KOPT-K1 (cell line): ENCODE measurements around the gene SPECC1L.
"Not testable (repeated sequence)": the region's sequence is repeated elsewhere in the genome, so short reads cannot be mapped to it uniquely, and the experiment has no call there.

ENCODE experiments used
- H3K27ac ChIP-seq: fragments of 200-600 bp; sonication (generic); 2 replicates; pipeline ENCODE4 v1.5.1; 2016; ENCODE audit warnings: antibody characterized with exemption, mild to moderate bottlenecking, low read depth, low read length; ENCODE audit not compliant: poor library complexity, severe bottlenecking
- H3K36me3 ChIP-seq: fragments of 200-600 bp; sonication (generic); 2 replicates; pipeline ENCODE4 v1.5.1; 2017; ENCODE audit warnings: antibody characterized with exemption, mild to moderate bottlenecking, low read length, moderate library complexity; ENCODE audit not compliant: insufficient read depth
- H3K9me3 ChIP-seq: fragments of 200-600 bp; sonication (generic); 2 replicates; pipeline ENCODE4 v1.5.1; 2017; ENCODE audit warnings: antibody characterized with exemption, low read length, mild to moderate bottlenecking; ENCODE audit not compliant: insufficient read depth, poor library complexity, severe bottlenecking

Gene SPECC1L, protein sequence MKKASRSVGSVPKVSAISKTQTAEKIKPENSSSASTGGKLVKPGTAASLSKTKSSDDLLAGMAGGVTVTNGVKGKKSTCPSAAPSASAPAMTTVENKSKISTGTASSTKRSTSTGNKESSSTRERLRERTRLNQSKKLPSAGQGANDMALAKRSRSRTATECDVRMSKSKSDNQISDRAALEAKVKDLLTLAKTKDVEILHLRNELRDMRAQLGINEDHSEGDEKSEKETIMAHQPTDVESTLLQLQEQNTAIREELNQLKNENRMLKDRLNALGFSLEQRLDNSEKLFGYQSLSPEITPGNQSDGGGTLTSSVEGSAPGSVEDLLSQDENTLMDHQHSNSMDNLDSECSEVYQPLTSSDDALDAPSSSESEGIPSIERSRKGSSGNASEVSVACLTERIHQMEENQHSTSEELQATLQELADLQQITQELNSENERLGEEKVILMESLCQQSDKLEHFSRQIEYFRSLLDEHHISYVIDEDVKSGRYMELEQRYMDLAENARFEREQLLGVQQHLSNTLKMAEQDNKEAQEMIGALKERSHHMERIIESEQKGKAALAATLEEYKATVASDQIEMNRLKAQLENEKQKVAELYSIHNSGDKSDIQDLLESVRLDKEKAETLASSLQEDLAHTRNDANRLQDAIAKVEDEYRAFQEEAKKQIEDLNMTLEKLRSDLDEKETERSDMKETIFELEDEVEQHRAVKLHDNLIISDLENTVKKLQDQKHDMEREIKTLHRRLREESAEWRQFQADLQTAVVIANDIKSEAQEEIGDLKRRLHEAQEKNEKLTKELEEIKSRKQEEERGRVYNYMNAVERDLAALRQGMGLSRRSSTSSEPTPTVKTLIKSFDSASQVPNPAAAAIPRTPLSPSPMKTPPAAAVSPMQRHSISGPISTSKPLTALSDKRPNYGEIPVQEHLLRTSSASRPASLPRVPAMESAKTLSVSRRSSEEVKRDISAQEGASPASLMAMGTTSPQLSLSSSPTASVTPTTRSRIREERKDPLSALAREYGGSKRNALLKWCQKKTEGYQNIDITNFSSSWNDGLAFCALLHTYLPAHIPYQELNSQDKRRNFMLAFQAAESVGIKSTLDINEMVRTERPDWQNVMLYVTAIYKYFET

DNA sequence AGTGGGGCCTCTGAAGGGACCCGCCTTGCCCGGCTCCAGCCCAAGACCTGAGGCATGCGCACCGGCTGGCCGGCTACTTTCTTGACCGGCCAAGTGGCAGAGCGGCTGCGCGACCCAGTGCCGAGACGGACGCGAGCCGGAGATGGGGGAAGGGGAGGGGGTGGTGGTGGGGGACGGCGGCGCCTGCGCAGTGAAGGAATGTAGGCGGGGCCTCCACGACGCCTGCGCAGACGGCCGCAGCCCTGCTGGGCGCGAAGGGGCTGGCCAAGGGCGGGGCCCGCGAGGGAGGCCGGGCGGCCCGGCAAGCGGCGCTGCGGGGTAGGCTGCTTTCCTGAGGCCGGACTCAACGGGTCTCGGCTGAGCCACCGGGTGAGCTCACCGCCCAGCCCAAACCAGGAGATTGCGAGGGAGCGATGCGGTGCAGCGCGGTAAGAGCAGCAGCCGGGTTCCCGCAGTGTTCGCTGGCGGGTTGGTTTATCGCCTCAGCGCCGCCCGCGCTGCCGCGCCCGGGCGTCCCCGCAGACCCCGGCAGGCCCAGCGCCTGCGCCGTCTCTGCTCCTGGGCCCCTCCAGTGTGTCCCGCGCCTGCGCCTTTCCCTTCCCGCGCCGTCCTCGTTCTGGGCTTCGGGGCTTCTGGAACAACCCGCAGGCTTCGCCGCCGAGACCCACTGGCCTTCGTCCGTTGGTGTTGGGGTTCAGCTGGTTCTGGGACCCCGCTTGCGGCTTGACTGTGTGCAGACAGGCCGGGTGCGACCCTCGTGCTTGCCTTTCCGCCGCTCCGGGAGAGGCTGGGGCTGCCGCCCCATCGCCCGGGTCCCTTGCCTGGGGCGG lies at the start of gene SPECC1L:
Gene SPECC1L (plus strand): TSS at position 276 of the 830 bp plus-strand sequence. CDS start 31,401 bp downstream, outside the sequence.
- Histone ChIP-seq H3K27ac (peak within 1 kb of the TSS; percentile 92), H3K9me3 (no peaks in the 10 kb centered on the region), H3K36me3 (peaks cover 6% of the 10 kb centered on the region; the same call in 1 of the 2 replicates)

- H3K27ac ChIP-seq = no peak overlapping the region
- H3K9me3 ChIP-seq = peaks cover 5% of the 10 kb centered on the region
- no peaks in the 10 kb centered on the region for H3K36me3 ChIP-seq
Measured at GRCh38 chr22:24224468-24224867, 46.2 kb upstream of the SPECC1L start.

GRCh38 chr22:24225044-24225601 lies 45.5 kb upstream of the SPECC1L start:
- Histone ChIP-seq H3K9me3 (peaks cover 5% of the 10 kb centered on the region), H3K27ac (no peak overlapping the region), H3K36me3 (no peaks in the 10 kb centered on the region)

GRCh38 chr22:24225951-24226350 lies 44.7 kb upstream of the SPECC1L start:
- no peak overlapping the region for H3K27ac ChIP-seq
- H3K9me3 ChIP-seq = peaks cover 5% of the 10 kb centered on the region
- no peaks in the 10 kb centered on the region for H3K36me3 ChIP-seq

- no peak overlapping the region for H3K27ac ChIP-seq
- H3K9me3 ChIP-seq = no peaks in the 10 kb centered on the region
- no peaks in the 10 kb centered on the region for H3K36me3 ChIP-seq
Measured at GRCh38 chr22:24230911-24231656, 39.5 kb upstream of the SPECC1L start.

DNA sequence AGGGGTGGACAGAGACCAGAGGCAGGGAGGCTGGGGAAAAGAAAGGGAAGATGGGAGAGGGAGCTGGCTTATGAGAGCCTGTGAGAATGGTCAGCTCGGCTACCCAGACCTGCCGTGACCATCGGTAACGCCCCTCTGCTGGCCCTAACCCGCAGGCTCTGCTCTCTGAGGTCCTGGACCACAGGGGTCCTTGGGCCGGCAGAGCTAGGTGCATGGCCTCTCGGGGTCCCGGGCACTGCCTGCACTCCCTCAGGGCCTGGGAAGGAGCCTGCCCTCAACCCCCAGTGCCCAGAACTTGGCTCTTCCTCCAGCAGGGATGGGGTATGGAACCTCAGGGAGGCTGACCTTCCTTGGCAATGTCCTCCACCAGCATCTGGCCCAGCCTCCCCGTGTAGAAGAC lies 38.9 kb upstream of the SPECC1L start:
- H3K36me3 ChIP-seq = no peaks in the 10 kb centered on the region
- no peak overlapping the region for H3K27ac ChIP-seq
- H3K9me3 ChIP-seq = no peaks in the 10 kb centered on the region

GRCh38 chr22:24232124-24232523 lies 38.5 kb upstream of the SPECC1L start:
- H3K27ac ChIP-seq = no peak overlapping the region
- no peaks in the 10 kb centered on the region for H3K36me3 ChIP-seq
- no peaks in the 10 kb centered on the region for H3K9me3 ChIP-seq

GRCh38 chr22:24232725-24233124 lies 37.9 kb upstream of the SPECC1L start:
- H3K27ac ChIP-seq = no peak overlapping the region
- H3K36me3 ChIP-seq = no peaks in the 10 kb centered on the region
- H3K9me3 ChIP-seq = no peaks in the 10 kb centered on the region

DNA sequence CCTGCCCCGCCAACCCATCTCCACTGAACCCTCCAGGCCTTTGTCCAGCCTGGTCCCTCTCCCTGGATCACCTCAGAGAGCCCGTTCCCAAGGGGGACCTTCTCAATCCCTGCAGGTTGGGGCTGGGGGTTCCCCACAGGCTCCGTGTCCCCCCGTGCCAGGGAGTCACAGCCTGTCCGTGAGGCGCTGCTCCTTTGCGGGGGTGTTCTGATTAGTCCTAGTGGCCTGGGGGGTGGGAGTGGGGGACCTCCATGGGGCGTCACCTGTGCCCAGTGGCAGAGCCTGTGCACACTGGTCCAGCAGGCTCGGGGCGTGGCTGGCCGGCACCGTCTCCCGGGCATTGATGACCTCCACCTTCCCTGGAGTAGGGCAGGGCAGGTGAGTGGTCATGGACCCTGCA lies 37.4 kb upstream of the SPECC1L start:
- Histone ChIP-seq H3K9me3 (no peaks in the 10 kb centered on the region), H3K36me3 (no peaks in the 10 kb centered on the region), H3K27ac (no peak overlapping the region)

- Histone ChIP-seq H3K9me3 (no peaks in the 10 kb centered on the region), H3K36me3 (no peaks in the 10 kb centered on the region), H3K27ac (no peak overlapping the region)
Measured at GRCh38 chr22:24233816-24234215, 36.8 kb upstream of the SPECC1L start.

DNA sequence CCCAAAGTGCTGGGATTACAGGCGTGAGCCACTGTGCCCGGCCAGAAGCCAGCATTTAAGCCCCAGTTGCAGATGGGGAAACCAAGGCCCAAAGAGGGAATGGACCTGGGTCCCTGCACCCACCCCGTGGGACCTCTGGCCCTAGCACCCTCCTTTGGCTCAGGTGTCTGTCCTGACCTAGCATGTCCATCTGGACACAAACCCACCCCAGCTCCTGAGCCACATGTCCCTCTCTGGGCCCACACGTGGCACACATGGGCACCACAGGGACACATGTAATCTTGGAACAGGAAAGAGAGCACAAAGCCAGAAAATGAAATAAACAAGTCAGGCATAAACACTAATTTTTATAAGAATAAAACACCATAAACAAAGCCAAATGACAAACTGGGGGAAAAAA lies 35.3 kb upstream of the SPECC1L start:
- H3K9me3 ChIP-seq = no peaks in the 10 kb centered on the region
- H3K36me3 ChIP-seq = no peaks in the 10 kb centered on the region
- no peak overlapping the region for H3K27ac ChIP-seq

DNA sequence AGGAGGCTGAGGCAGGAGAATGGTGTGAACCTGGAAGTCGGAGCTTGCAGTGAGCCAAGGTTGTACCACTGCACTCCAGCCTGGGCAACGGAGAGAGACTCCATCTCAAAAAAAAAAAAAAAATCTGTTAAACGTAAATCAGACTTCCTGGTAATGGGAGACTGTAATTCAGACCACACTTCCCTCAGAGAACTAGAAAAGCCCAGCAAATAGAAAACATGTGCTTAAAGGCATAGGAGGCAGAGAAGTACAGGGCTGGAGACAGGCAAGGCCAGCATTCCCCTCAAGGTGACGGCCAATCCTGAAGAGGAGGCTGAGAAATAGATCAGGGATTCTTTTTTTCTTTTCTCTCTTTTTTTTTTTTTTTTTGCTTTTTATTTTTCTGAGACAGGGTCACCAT lies 34.0 kb upstream of the SPECC1L start:
- Histone ChIP-seq H3K27ac (no peak overlapping the region), H3K9me3 (no peaks in the 10 kb centered on the region), H3K36me3 (no peaks in the 10 kb centered on the region)

- not testable (repeated sequence) for H3K9me3 ChIP-seq, H3K36me3 ChIP-seq, H3K27ac ChIP-seq
Measured at GRCh38 chr22:24238101-24238694, 32.4 kb upstream of the SPECC1L start.
